Activated naive CD4-positive, alpha-beta T cell treated with anti-CD3 and anti-CD28 coated beads, Interleukin-2, amount 10 ng/mL, durations not matched to agents 7 days and 5 days (primary cell): ENCODE data around the gene OR8D4.

Experiments
- CTCF ChIA-PET: fragments of 350-600 bp; sonication (Branson Sonifier 250); formaldehyde crosslinking; loops from one replicate; lab custom pipeline; 2021; ENCODE audit warnings: antibody characterized with exemption; lab: Charles Lee
- DNase-seq: peaks from one replicate; pipeline ENCODE4 v3.0.0-alpha.2; 2020
- H3K27ac Mint-ChIP-seq: one replicate; pipeline ENCODE4 v1.8.0; 2021; ENCODE audit warnings: mild to moderate bottlenecking, moderate library complexity, mixed read lengths
- H3K27me3 Mint-ChIP-seq: one replicate; pipeline ENCODE4 v1.8.0; 2021; ENCODE audit warnings: mild to moderate bottlenecking, mixed read lengths
- H3K36me3 Mint-ChIP-seq: one replicate; pipeline ENCODE4 v1.8.0; 2021; ENCODE audit warnings: mixed read lengths
- H3K4me1 Mint-ChIP-seq: one replicate; pipeline ENCODE4 v1.8.0; 2021; ENCODE audit warnings: mixed read lengths
- H3K4me3 Mint-ChIP-seq: one replicate; pipeline ENCODE4 v1.8.0; 2021; ENCODE audit warnings: mild to moderate bottlenecking, moderate library complexity, mixed read lengths
- H3K9me3 Mint-ChIP-seq: one replicate; pipeline ENCODE4 v1.8.0; 2021; ENCODE audit warnings: mixed read lengths

Gene OR8D4

DNA sequence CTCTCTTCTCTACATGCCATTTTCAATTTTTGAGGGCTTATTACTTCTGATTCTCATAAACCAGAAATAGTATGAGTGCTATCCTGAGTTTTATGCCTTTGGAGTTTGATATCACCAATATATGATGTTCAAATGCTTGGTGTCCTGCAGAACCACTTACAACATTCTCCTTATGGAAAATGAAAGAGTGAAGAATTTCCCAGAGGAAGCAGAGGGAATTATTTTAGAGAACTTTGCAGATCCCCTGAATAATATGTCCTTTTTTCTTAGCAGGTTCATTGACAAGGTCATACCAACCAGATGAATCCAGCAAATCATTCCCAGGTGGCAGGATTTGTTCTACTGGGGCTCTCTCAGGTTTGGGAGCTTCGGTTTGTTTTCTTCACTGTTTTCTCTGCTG, 37.4 kb downstream of the OR8D4 start, which contains the start of gene OR4D5:
Gene OR4D5, plus strand, starts transcription at position 301 of the 400 bp plus-strand sequence. Its CDS starts 0 bp downstream, at position 301.
- H3K27me3 Mint-ChIP-seq: no peaks in the 10 kb centered on the region
- H3K9me3 Mint-ChIP-seq: no peaks in the 10 kb centered on the region
- no peak within 1 kb of the TSS for H3K27ac Mint-ChIP-seq
- DNase-seq: no peak
- CTCF ChIA-PET: interaction anchor here (0.6 kb wide), 1 partner anchor 26 kb away, joined by 3 read pairs; no protein-coding TSS in a partner anchor
- no peaks in the 10 kb centered on the region for H3K4me1 Mint-ChIP-seq
- no peak within 1 kb of the TSS for H3K4me3 Mint-ChIP-seq
- no peaks in the 10 kb centered on the region for H3K36me3 Mint-ChIP-seq

DNA sequence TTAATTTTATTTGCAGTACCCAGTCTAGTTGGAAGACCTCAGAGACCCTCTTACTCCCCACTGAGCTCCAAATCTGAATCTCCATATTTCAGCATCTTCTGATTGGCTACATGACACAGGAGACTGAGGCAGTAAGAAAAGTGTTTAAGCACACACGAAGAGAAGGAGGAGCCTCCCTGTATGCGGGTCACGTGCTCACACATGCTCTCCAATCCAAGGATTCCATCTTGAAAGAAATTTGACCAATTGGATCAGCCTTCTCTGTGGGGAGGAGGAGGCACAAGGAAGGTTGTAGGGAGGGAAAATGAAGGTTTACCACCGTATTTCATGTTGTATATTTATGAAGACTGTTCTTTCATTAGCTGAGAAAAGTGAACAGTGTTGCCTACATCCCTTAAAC, 40.4 kb downstream of the OR8D4 start:
- CTCF ChIA-PET: no interaction called here

DNA sequence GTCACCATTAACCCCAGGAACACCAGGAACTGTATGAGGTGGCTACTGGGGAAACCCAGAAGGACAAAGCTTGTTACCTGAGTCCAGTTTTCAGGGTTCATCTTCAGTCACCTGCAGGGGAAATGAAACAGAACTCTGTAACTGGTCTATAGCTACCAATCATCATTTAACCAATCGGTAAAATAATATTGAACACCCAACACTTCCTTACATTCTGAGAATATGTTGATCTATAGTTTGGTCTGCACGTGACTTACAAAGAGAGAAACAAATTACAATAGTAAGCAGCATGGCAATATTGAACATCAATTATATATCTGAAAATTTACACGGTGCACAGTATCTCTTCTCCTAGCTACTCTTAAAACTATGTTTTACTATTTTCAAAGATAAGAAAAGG, 41.8 kb downstream of the OR8D4 start, which contains the start of gene OR6T1:
Gene OR6T1, minus strand, starts transcription at position 101 of the 400 bp plus-strand sequence. Its CDS starts 0 bp downstream, at position 101.
- no peak within 1 kb of the TSS for H3K27ac Mint-ChIP-seq
- H3K36me3 Mint-ChIP-seq: no peaks in the 10 kb centered on the region
- no peaks in the 10 kb centered on the region for H3K9me3 Mint-ChIP-seq
- no peaks in the 10 kb centered on the region for H3K4me1 Mint-ChIP-seq
- no peak within 1 kb of the TSS for H3K4me3 Mint-ChIP-seq
- no peaks in the 10 kb centered on the region for H3K27me3 Mint-ChIP-seq
- CTCF ChIA-PET: interaction anchor here (0.6 kb wide), 1 partner anchor 25 kb away, joined by 3 read pairs; no protein-coding TSS in a partner anchor
- no peak for DNase-seq

More for the DNA sequence above, 40.4 kb downstream of the OR8D4 start:
- Mint-ChIP-seq H3K27ac (no peak overlapping the region), H3K9me3 (no peaks in the 10 kb centered on the region), H3K36me3 (no peaks in the 10 kb centered on the region), H3K27me3 (no peaks in the 10 kb centered on the region), H3K4me3 (no peak overlapping the region), H3K4me1 (no peaks in the 10 kb centered on the region)
- DNase-seq: no peak

DNA sequence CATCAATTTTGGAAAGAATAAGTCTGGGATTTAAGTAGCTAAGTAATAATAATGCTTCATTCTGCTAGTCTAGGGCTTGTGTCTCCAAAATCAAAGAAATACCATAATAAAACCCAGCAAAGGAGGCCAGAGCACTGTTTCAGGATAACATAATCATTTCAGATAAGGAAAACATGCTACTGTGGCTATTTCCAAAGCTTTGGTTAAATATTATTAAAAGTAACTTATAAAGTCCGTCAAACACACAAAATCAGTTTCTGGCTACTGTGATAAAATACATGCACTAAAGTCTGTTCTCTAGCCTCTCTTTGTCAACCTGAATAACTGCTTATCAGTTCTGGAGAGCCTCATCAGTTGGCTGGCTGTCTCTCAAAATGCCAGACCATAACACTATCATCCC, 43.2 kb downstream of the OR8D4 start:
- H3K36me3 Mint-ChIP-seq: no peaks in the 10 kb centered on the region
- CTCF ChIA-PET: no interaction called here
- no peaks in the 10 kb centered on the region for H3K9me3 Mint-ChIP-seq

DNA sequence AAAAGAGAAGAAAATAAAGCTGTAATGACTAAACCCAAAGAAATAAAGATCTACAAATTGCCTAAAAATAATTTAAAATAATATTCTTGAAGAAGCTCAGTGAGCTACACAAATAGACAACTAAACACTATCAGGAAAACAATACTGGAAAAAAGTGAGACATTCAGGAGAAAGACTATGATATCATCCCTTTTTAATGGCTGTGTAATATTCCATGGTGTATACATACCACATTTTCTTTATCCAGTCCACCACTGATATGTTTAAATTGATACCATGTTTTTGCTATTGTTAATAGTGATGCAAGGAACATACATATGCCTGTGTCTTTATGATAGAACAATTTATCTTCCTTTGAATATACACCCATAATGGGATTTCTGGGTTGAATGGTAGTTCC, 54.8 kb downstream of the OR8D4 start:
- H3K36me3 Mint-ChIP-seq: no peaks in the 10 kb centered on the region
- no peaks in the 10 kb centered on the region for H3K4me1 Mint-ChIP-seq
- H3K27ac Mint-ChIP-seq: no peak overlapping the region
- H3K9me3 Mint-ChIP-seq: no peaks in the 10 kb centered on the region
- DNase-seq: no peak
- no peaks in the 10 kb centered on the region for H3K27me3 Mint-ChIP-seq
- no peak overlapping the region for H3K4me3 Mint-ChIP-seq
- CTCF ChIA-PET: no interaction called here

More for the DNA sequence above, 43.2 kb downstream of the OR8D4 start:
- DNase-seq: no peak
- Mint-ChIP-seq H3K4me1 (no peaks in the 10 kb centered on the region), H3K27me3 (no peaks in the 10 kb centered on the region), H3K4me3 (no peak overlapping the region), H3K27ac (no peak overlapping the region)
